Measurements from ENCODE around the gene WBP1L.
"Not testable (repeated sequence)": the region's sequence is repeated elsewhere in the genome, so short reads cannot be mapped to it uniquely, and the experiment has no call there.

The WBP1L gene

GRCh38 chr10:102743588-102744373 is at the start of gene WBP1L:
TSS of gene WBP1L (plus strand) at chr10:102743948. CDS start at chr10:102744054, 106 bp downstream.
- TF ChIP-seq, protein P1, sequence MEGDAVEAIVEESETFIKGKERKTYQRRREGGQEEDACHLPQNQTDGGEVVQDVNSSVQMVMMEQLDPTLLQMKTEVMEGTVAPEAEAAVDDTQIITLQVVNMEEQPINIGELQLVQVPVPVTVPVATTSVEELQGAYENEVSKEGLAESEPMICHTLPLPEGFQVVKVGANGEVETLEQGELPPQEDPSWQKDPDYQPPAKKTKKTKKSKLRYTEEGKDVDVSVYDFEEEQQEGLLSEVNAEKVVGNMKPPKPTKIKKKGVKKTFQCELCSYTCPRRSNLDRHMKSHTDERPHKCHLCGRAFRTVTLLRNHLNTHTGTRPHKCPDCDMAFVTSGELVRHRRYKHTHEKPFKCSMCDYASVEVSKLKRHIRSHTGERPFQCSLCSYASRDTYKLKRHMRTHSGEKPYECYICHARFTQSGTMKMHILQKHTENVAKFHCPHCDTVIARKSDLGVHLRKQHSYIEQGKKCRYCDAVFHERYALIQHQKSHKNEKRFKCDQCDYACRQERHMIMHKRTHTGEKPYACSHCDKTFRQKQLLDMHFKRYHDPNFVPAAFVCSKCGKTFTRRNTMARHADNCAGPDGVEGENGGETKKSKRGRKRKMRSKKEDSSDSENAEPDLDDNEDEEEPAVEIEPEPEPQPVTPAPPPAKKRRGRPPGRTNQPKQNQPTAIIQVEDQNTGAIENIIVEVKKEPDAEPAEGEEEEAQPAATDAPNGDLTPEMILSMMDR (IDR thresholded peaks at IDR 0.05; ENCODE audit: extremely low read depth, missing control alignments): no peak
- peak; percentile 91 for DNase-seq (ENCODE audit: low spot score)

DNA sequence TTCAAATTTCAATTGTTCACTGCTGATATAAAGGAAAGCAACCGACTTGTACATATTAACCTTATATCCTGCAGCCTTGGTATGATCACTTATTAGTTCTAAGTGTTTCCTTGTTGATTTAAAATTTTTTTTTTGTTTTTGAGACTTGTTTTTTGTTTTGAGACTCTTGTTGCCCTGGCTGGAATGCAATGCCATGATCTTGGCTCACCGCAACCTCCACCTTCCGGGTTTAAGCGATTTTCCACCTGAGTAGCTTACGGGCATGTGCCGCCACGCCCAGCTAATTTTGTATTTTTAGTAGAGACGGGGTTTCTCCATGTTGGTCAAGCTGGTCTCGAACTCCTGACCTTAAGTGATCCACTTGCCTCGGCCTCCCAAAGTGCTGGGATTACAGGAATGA is 48.3 kb upstream of the WBP1L start:
- not testable (repeated sequence) for DNase-seq (ENCODE audit: low spot score)

- TF ChIP-seq, protein P1 (IDR thresholded peaks at IDR 0.05; ENCODE audit: extremely low read depth, missing control alignments): no peak
- DNase-seq (ENCODE audit: low spot score): no peak
Observed at GRCh38 chr10:102696736-102697135, 47.0 kb upstream of the WBP1L start.

DNA sequence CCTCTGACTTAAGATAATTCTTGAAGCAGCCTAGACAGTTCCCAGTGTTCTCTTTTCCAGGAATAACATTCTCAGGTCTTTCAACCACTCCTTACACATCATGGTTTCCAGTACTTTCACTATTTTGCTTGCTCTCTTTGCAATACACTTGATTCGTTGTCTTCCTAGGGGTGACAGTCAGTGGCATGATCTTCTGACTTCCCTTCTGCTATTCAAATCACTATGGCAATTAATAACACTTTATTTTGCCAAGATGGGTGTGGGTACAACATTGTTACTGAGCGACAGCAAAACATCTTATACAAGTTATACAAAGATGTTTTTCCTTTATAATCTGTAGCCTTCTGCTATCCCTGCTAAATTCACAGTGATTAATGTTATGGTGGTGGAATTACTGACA is 44.9 kb upstream of the WBP1L start:
- TF ChIP-seq, protein P1 (IDR thresholded peaks at IDR 0.05; ENCODE audit: extremely low read depth, missing control alignments): no peak
- DNase-seq (ENCODE audit: low spot score): no peak

- TF ChIP-seq, protein P1 (IDR thresholded peaks at IDR 0.05; ENCODE audit: extremely low read depth, missing control alignments): no peak
- DNase-seq (ENCODE audit: low spot score): no peak
Observed at GRCh38 chr10:102701272-102701671, 42.5 kb upstream of the WBP1L start.

- TF ChIP-seq, protein P1 (IDR thresholded peaks at IDR 0.05; ENCODE audit: extremely low read depth, missing control alignments): no peak
- no peak for DNase-seq (ENCODE audit: low spot score)
Observed at GRCh38 chr10:102701796-102702195, 42.0 kb upstream of the WBP1L start.

- TF ChIP-seq, protein P1 (IDR thresholded peaks at IDR 0.05; ENCODE audit: extremely low read depth, missing control alignments): no peak
- DNase-seq (ENCODE audit: low spot score): no peak
Observed at GRCh38 chr10:102702742-102703141, 41.0 kb upstream of the WBP1L start.

DNA sequence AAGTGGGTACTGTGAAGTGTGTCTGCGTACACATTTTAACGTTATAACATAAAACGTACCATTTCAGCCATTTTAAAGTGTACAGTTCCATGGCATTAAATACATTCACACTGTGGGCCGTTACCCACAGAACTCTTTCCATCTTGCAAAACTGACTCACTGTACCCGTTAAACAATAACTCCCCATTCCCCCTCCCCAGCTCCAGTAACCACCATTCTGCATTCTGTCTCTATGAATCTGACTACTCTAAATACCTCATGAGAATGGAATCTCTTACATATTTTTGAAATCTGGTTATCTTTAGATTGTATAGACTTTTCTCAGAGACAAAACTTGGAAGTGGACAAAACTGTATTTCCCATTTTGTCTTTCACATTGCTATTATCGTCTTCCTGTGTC is 38.8 kb upstream of the WBP1L start:
- TF ChIP-seq, protein P1 (IDR thresholded peaks at IDR 0.05; ENCODE audit: extremely low read depth, missing control alignments): no peak
- no peak for DNase-seq (ENCODE audit: low spot score)

All from GM20000 (cell line).